GM12878 (cell line): ENCODE data around the gene SAMHD1. TPM values are rescaled to one million over a fixed set of nuclear protein-coding genes. Genes with fewer than 3 reads are reported as not detected.

Experiments used
- ATAC-seq: fragments of 200-7000 bp; cut with Tn5 transposase; 3 replicates; pipeline ENCODE4 v1.9.1; 2020; ENCODE audit warnings: mild to moderate bottlenecking, moderate library complexity
- Bru-seq: library from RNA; stranded (reverse); fragments of 400-500 nt; gene quantifications from one replicate; lab custom pipeline; 2021; lab: Mats Ljungman, UMichigan
- BruChase-seq, 2 experiments: library from RNA; stranded (reverse); fragments of 400-500 nt; gene quantifications; one replicate each; lab custom pipeline; 2021; lab: Mats Ljungman, UMichigan
- BruUV-seq: library from RNA; stranded (reverse); fragments of 400-500 nt; replicated peaks from 2 replicates; lab custom pipeline; 2021; lab: Mats Ljungman, UMichigan
- CTCF ChIA-PET: fragments of 300-600 bp; sonication (Branson Sonifier 250); formaldehyde crosslinking; extraction: SDS; loops from one replicate; lab custom pipeline; 2021; ENCODE audit warnings: inconsistent platforms; lab: Yijun Ruan, JAX
- POLR2A ChIA-PET: fragments of 350-600 bp; formaldehyde crosslinking; extraction: SDS; loops from one replicate; lab custom pipeline; 2021; ENCODE audit warnings: inconsistent platforms; lab: Charles Lee
- RAD21 ChIA-PET: fragments of 300-600 bp; sonication (Branson Sonifier 250); formaldehyde crosslinking; loops from one replicate; lab custom pipeline; 2023; ENCODE audit warnings: antibody characterized with exemption; ENCODE audit not compliant: unreplicated experiment; lab: Charles Lee
- SMC1A ChIA-PET: fragments of 300-600 bp; sonication (Branson Sonifier 250); formaldehyde crosslinking; loops from one replicate; lab custom pipeline; 2023; ENCODE audit not compliant: unreplicated experiment, uncharacterized antibody; lab: Charles Lee
- DNase-seq: peaks from one replicate; pipeline ENCODE4 v3.0.0-alpha.2; 2011; ENCODE audit warnings: low read depth, low spot score
- FAIRE-seq: peaks from 3 replicates; lab custom pipeline; 2011; peaks lifted over from hg19 to GRCh38; lab: Jason Lieb, UNC
- H2AFZ ChIP-seq: 2 replicates; pipeline ENCODE4 v1.6.0; 2011; ENCODE audit warnings: low read depth, low read length, control low read depth; ENCODE audit not compliant: control insufficient read depth
- H3K27ac ChIP-seq: 2 replicates; pipeline ENCODE4 v1.5.1; 2011; ENCODE audit warnings: control low read depth; ENCODE audit not compliant: control insufficient read depth, insufficient read depth
- H3K27me3 ChIP-seq, 2 experiments: replicated peaks in 1 of 2; 2 replicates each; pipeline versions ENCODE4 v1.6.0 to v1.6.1; 2011; ENCODE audit warnings: low read length in 1 of 2; ENCODE audit not compliant: control insufficient read depth in 2 of 2, insufficient read depth in 2 of 2
- H3K36me3 ChIP-seq, 2 experiments: 2 replicates each; pipeline ENCODE4 v1.5.1; 2011; ENCODE audit warnings: low read length in 1 of 2; ENCODE audit not compliant: control insufficient read depth in 2 of 2, insufficient read depth in 2 of 2
- H3K4me1 ChIP-seq: 2 replicates; pipeline ENCODE4 v1.6.1; 2011; ENCODE audit warnings: mild to moderate bottlenecking, low read length, moderate library complexity, mixed read lengths; ENCODE audit not compliant: control insufficient read depth, insufficient read depth
- H3K4me2 ChIP-seq: 2 replicates; pipeline ENCODE4 v1.6.0; 2011; ENCODE audit warnings: control low read depth; ENCODE audit not compliant: control insufficient read depth, insufficient read depth
- H3K4me3 ChIP-seq: fragments of 200-600 bp; sonication (generic); 2 replicates; pipeline ENCODE4 v1.5.1; 2016
- H3K79me2 ChIP-seq: 2 replicates; pipeline ENCODE4 v1.6.0; 2011; ENCODE audit warnings: low read length; ENCODE audit not compliant: control insufficient read depth, insufficient read depth
- H3K9ac ChIP-seq: 2 replicates; pipeline ENCODE4 v1.8.0; 2011; ENCODE audit warnings: low read length, control low read depth, mixed read lengths; ENCODE audit not compliant: control insufficient read depth, insufficient read depth
- H3K9me3 ChIP-seq: replicated peaks from 3 replicates; pipeline ENCODE4 v1.5.1; 2011; ENCODE audit warnings: mild to moderate bottlenecking, low read length; ENCODE audit not compliant: control insufficient read depth, insufficient read depth
- H4K20me1 ChIP-seq: 2 replicates; pipeline ENCODE4 v1.6.0; 2011; ENCODE audit not compliant: control insufficient read depth, insufficient read depth
- BHLHE40 ChIP-seq, 2 experiments: fragments of 450-650 bp in 1 of 2; IDR thresholded peaks; 2 replicates each; pipeline ENCODE4 v1.6.1; 2011 to 2017; ENCODE audit warnings: low read depth in 2 of 2, borderline replicate concordance in 1 of 2, improper control_type of control experiment in 1 of 2, low read length in 1 of 2, mild to moderate bottlenecking in 1 of 2
- CHD2 ChIP-seq: IDR thresholded peaks from 2 replicates; pipeline ENCODE4 v1.6.1; 2011; ENCODE audit warnings: low read depth, low read length, improper control_type of control experiment, borderline replicate concordance
- CHD4 ChIP-seq: fragments of 200-600 bp; sonication (generic); IDR thresholded peaks from 2 replicates; pipeline ENCODE4 v1.6.1; 2016; ENCODE audit warnings: mild to moderate bottlenecking
- EGR1 ChIP-seq, 2 experiments: IDR thresholded peaks; 1 replicate in 1 of 2; 2 replicates in 1 of 2; pipeline ENCODE4 v1.6.1; 2011 to 2012; ENCODE audit warnings: low read depth in 2 of 2, low read length in 2 of 2, borderline replicate concordance in 1 of 2, mild to moderate bottlenecking in 1 of 2, moderate library complexity in 1 of 2
- IKZF1 ChIP-seq: fragments of 450-650 bp; conservative IDR thresholded peaks from 2 replicates; pipeline ENCODE4 v1.6.1; 2017; ENCODE audit warnings: antibody characterized with exemption, mild to moderate bottlenecking
- KDM1A ChIP-seq: fragments of 200-600 bp; sonication (generic); IDR thresholded peaks from 2 replicates; pipeline ENCODE4 v1.6.1; 2016; ENCODE audit warnings: borderline replicate concordance
- KLF5 ChIP-seq: fragments of 450-650 bp; IDR thresholded peaks from 2 replicates; pipeline ENCODE4 v1.6.1; 2014; ENCODE audit warnings: mild to moderate bottlenecking; ENCODE audit not compliant: partially characterized antibody
- MAX ChIP-seq: IDR thresholded peaks from 2 replicates; pipeline ENCODE4 v1.6.1; 2012; ENCODE audit warnings: low read depth, low read length, improper control_type of control experiment
- POLR2AphosphoS5 ChIP-seq: IDR thresholded peaks from 2 replicates; pipeline ENCODE4 v1.6.1; 2011; ENCODE audit warnings: mild to moderate bottlenecking, low read length, inconsistent platforms
- ZNF622 ChIP-seq: fragments of 450-650 bp; IDR thresholded peaks from 2 replicates; pipeline ENCODE4 v1.6.1; 2017; ENCODE audit warnings: mild to moderate bottlenecking, inconsistent platforms
- ZNF687 ChIP-seq: fragments of 450-650 bp; IDR thresholded peaks from 2 replicates; pipeline ENCODE4 v1.6.1; 2017; ENCODE audit warnings: mild to moderate bottlenecking, moderate library complexity
- WGBS: methylation state at CpG from one replicate; pipeline ENCODE4 v1.1.6; 2016; ENCODE audit warnings: low lambda C conversion rate; ENCODE audit not compliant: insufficient replicate concordance, insufficient coverage; ENCODE audit errors: missing lambda C conversion rate; 5-methylcytosine and 5-hydroxymethylcytosine counted together
- in situ Hi-C: fragments of 300-500 bp; cut with MboI; formaldehyde crosslinking; loops from 9 replicates; pipeline ENCODE4 v1.14.3; 2018; ENCODE audit warnings: mixed read lengths
- intact Hi-C: fragments of 100-400 bp; cut with micrococcal nuclease; formaldehyde crosslinking; loops from one replicate; pipeline ENCODE4 v1.14.2; 2022; ENCODE audit not compliant: unreplicated experiment
- long read RNA-seq, 2 experiments: library from polyadenylated mRNA; unstranded; transcript quantifications; one replicate each; pipeline ENCODE4 v2.0.0, GENCODE V29; 2019 to 2020
- polyA minus RNA-seq, 3 experiments: library from RNA; depleted of rRNA, polyadenylated mRNA; stranded (reverse); fragments of >200 nt; gene quantifications; 2 replicates each; pipeline ENCODE4 v1.2.3, GENCODE V29; 2011
- polyA plus RNA-seq, 11 experiments: library from polyadenylated mRNA; depleted of rRNA in 4 of 11; unstranded in 6 of 11; stranded (reverse) in 5 of 11; fragments of >200 nt; fragmentation: Nextera tagmentation in 4 of 11; fragmentation: Illumina TruSeq in 1 of 11; extraction: Ambion mirVana in 4 of 11; extraction: Trizol in 1 of 11; gene quantifications; 1 replicate in 1 of 11; 2 replicates in 10 of 11; pipeline versions ENCODE4 v1.2.1 to v1.2.3, GENCODE V29; 2011 to 2016; ENCODE audit warnings: inconsistent platforms in 2 of 11, missing spikeins in 2 of 11, low read depth in 1 of 11
- total RNA-seq, 4 experiments: library from RNA; depleted of rRNA in 3 of 4; stranded (reverse); fragments of >200 nt in 3 of 4; fragmentation: Illumina TruSeq in 1 of 4; extraction: Trizol in 1 of 4; gene quantifications; 2 replicates each; pipeline versions ENCODE4 v1.2.1 to v1.2.3, GENCODE V29; 2013 to 2021
- TF ChIP-seq, protein P1 (sequence below): fragments of 450-650 bp; IDR thresholded peaks from 2 replicates; pipeline ENCODE4 v1.6.1; 2016; ENCODE audit warnings: mild to moderate bottlenecking

The SAMHD1 gene
- total RNA-seq (2013; cell fraction: nucleolus; rRNA removed), result 89.7 and 91.8 TPM in 2 replicates
- total RNA-seq (2014; rRNA removed) (39.9 and 43.2 TPM in 2 replicates), total RNA-seq (2014; rRNA removed; fragmentation: Illumina TruSeq; extraction: Trizol) (46.8 and 47.9 TPM in 2 replicates), total RNA-seq (2021) (37.7 and 37.8 TPM in 2 replicates), polyA plus RNA-seq (2011; rRNA removed) (43.6 and 52.1 TPM in 2 replicates), polyA plus RNA-seq (2014; fragmentation: Illumina TruSeq; extraction: Trizol) (41.8 and 44.9 TPM in 2 replicates), polyA plus RNA-seq (2014; fragmentation: Nextera tagmentation; extraction: Ambion mirVana) (10 to 100 TPM; 20.5 to 21.7 TPM), polyA plus RNA-seq (2014; rRNA removed) (23.4 and 26.3 TPM in 2 replicates), polyA plus RNA-seq (2016; fragmentation: Nextera tagmentation; extraction: Ambion mirVana) (10 to 100 TPM; 37.8 to 42.0 TPM), polyA minus RNA-seq (2011; rRNA and poly(A)+ RNA removed) (29.6 and 43.2 TPM in 2 replicates), Bru-seq, nascent RNA (percentile 61 among the genes with signal in this experiment), BruChase-seq, experiment 1, labeled RNA remaining after a 6-hour chase (percentile 68 among the genes with signal in this experiment), BruChase-seq, experiment 2, labeled RNA remaining after a 2-hour chase (percentile 64 among the genes with signal in this experiment)
- polyA plus RNA-seq (2011; ENCODE audit: low read depth), result 8.0 TPM
- polyA plus RNA-seq (2011; cell fraction: cytosol; rRNA removed), result 19.2 and 22.3 TPM in 2 replicates
- polyA plus RNA-seq (2011; cell fraction: nucleus; rRNA removed), result 15.7 and 23.7 TPM in 2 replicates
- 9.7 and 11.4 TPM in 2 replicates for polyA plus RNA-seq (2012)
- polyA minus RNA-seq (2011; cell fraction: cytosol; rRNA and poly(A)+ RNA removed), result 11.4 and 15.0 TPM in 2 replicates
- 17.5 and 26.4 TPM in 2 replicates for polyA minus RNA-seq (2011; cell fraction: nucleus; rRNA and poly(A)+ RNA removed)
- long read RNA-seq, experiment 1, full-length matches to known transcripts, result 15 of 21 reads
- long read RNA-seq, experiment 1, partial matches to known transcripts, result 3 of 21 reads
- long read RNA-seq, experiment 1, other reads (novel, unspliced or antisense), result 3 of 21 reads
- long read RNA-seq, experiment 2, full-length matches to known transcripts, result 131 of 168 reads
- long read RNA-seq, experiment 2, partial matches to known transcripts, result 23 of 168 reads
- long read RNA-seq, experiment 2, other reads (novel, unspliced or antisense), result 14 of 168 reads

- ATAC-seq (peak; percentile 96), FAIRE-seq (peak; percentile 80), DNase-seq (peak; percentile 96)
- H3K4me2 ChIP-seq, result peak within 1 kb of the TSS; percentile 89
- H3K27ac ChIP-seq, result peak within 1 kb of the TSS; percentile 78
- peaks cover 5% of the 10 kb centered on the region for H3K4me1 ChIP-seq
- CTCF ChIA-PET, result no interaction called here
- H2AFZ ChIP-seq, result peak within 1 kb of the TSS; percentile 89
- in situ Hi-C loops, result no loop called here
- peak within 1 kb of the TSS; percentile 96 for H3K4me3 ChIP-seq
- under 1% methylated on average over 55 of the region's 66 CpGs for WGBS
- H3K79me2 ChIP-seq, result peaks cover 23% of the 10 kb centered on the region
- intact Hi-C loops, result loop anchor here (2.0 to 5.0 kb wide), 2 partner anchors 93 to 141 kb away; no protein-coding TSS in a partner anchor
- no TSS peak for BruUV-seq
- SMC1A ChIA-PET, result no interaction called here
- no peaks in the 10 kb centered on the region for H3K27me3 ChIP-seq
- POLR2A ChIA-PET, result no interaction called here
- 0 out of 4 replicates have a peak, but pooled peaks cover 0 to 1% of the 10 kb centered on the region in 2 experiments for H3K36me3 ChIP-seq
- H3K9me3 ChIP-seq, result no peaks in the 10 kb centered on the region
- peak within 1 kb of the TSS; percentile 70 for H3K9ac ChIP-seq
- RAD21 ChIA-PET, result no interaction called here
- H4K20me1 ChIP-seq, result no peaks in the 10 kb centered on the region
- TF ChIP-seq, protein P1, sequence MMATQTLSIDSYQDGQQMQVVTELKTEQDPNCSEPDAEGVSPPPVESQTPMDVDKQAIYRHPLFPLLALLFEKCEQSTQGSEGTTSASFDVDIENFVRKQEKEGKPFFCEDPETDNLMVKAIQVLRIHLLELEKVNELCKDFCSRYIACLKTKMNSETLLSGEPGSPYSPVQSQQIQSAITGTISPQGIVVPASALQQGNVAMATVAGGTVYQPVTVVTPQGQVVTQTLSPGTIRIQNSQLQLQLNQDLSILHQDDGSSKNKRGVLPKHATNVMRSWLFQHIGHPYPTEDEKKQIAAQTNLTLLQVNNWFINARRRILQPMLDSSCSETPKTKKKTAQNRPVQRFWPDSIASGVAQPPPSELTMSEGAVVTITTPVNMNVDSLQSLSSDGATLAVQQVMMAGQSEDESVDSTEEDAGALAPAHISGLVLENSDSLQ, result peak; percentile 84
- TF ChIP-seq KLF5 (no peak), ZNF687 (peak; percentile 60; the same call in 1 of the 2 replicates), CHD4 (no peak), MAX (peak; percentile 38; the same call in 1 of the 2 replicates), EGR1 (IDR thresholded peaks at IDR 0.05; ENCODE audit: borderline replicate concordance in 1 of 2, low read depth in 2 of 2, low read length in 2 of 2) (peak in 1 of 2 experiments; percentile 62; a peak in 1 of 3 replicates), POLR2AphosphoS5 (peak; percentile 46; the same call in 1 of the 2 replicates), CHD2 (no peak), IKZF1 (peak; percentile 100), KDM1A (no peak), BHLHE40 (IDR thresholded peaks at IDR 0.05; ENCODE audit: borderline replicate concordance in 1 of 2, low read depth in 2 of 2, low read length in 1 of 2) (peak in 1 of 2 experiments; percentile 13; a peak in 1 of 4 replicates), ZNF622 (no peak)
Observed at GRCh38 chr20:36951198-36951978, at the start of gene SAMHD1. TSS of gene SAMHD1 (minus strand) at chr20:36951708. CDS start at chr20:36951643, 65 bp downstream.
